Stomach (tissue), 4 donors: ENCODE results near the gene ANKRD33B.

Experiments used
- EP300 ChIP-seq: sonication (generic); formaldehyde crosslinking; IDR thresholded peaks from one replicate; pipeline ENCODE4 v1.6.1; 2017; ENCODE audit warnings: antibody characterized with exemption
- POLR2AphosphoS5 ChIP-seq, 3 donors: sonication (generic); formaldehyde crosslinking; IDR thresholded peaks; one replicate each; pipeline ENCODE4 v1.6.1; 2016; ENCODE audit warnings: antibody characterized with exemption in 3 of 3

- TF ChIP-seq POLR2AphosphoS5 (IDR thresholded peaks at IDR 0.05) (no peak), EP300 (no peak)
Observed at GRCh38 chr5:10699281-10699874, 135.5 kb downstream of the ANKRD33B start.
